K562 (cell line): ENCODE results near the gene NEB. TPM values are rescaled to one million over a fixed set of nuclear protein-coding genes. Genes with fewer than 3 reads are reported as not detected.

Source experiments
- ATAC-seq: fragments of 200-7000 bp; cut with Tn5 transposase; 3 replicates; pipeline ENCODE4 v1.9.1; 2020; ENCODE audit warnings: moderate library complexity
- BruUV-seq: library from RNA; stranded (reverse); fragments of 400-500 nt; replicated peaks from 2 replicates; lab custom pipeline; 2021; lab: Mats Ljungman, UMichigan
- CTCF ChIA-PET: fragments of 300-600 bp; formaldehyde crosslinking; extraction: SDS; loops from one replicate; lab custom pipeline; 2021; ENCODE audit warnings: low intra/inter-chr PET ratio; lab: Yijun Ruan, JAX
- POLR2A ChIA-PET: fragments of 300-600, 350-650 bp; sonication (Branson Sonifier 250); formaldehyde crosslinking; extraction: SDS; loops from one replicate; lab custom pipeline; 2021; ENCODE audit warnings: antibody characterized with exemption, inconsistent platforms; lab: Yijun Ruan, JAX
- DNase-seq, 4 experiments: peaks; one replicate each; pipeline versions ENCODE4 v3.0.0 to v3.0.0-alpha.2; 2011 to 2018; ENCODE audit warnings: low spot score in 3 of 4, mixed read lengths in 3 of 4; ENCODE audit errors: extremely low read depth in 1 of 4
- FAIRE-seq: peaks from 2 replicates; lab custom pipeline; 2011; peaks lifted over from hg19 to GRCh38; lab: Jason Lieb, UNC
- H2AFZ ChIP-seq: 2 replicates; pipeline ENCODE4 v1.6.0; 2011; ENCODE audit warnings: low read depth, low read length, control low read depth, inconsistent platforms
- H3K27ac ChIP-seq: fragments of 200-600 bp; 3 replicates; pipeline ENCODE4 v1.8.0; 2011; ENCODE audit warnings: low read depth, mild to moderate bottlenecking, control low read depth, inconsistent platforms, low read length, moderate library complexity, mixed read lengths; ENCODE audit errors: extremely low read depth
- H3K27me3 ChIP-seq, 2 experiments: fragments of 300-600 bp in 1 of 2; 2 replicates in 1 of 2; 3 replicates in 1 of 2; pipeline versions ENCODE4 v1.6.0 to v1.8.0; 2011; ENCODE audit warnings: inconsistent platforms in 2 of 2, low read length in 2 of 2, mild to moderate bottlenecking in 1 of 2, mixed read lengths in 1 of 2, moderate library complexity in 1 of 2; ENCODE audit not compliant: control insufficient read depth in 2 of 2, insufficient read depth in 2 of 2
- H3K36me3 ChIP-seq: fragments of 300-600 bp; 3 replicates; pipeline ENCODE4 v1.8.0; 2011; ENCODE audit warnings: mild to moderate bottlenecking, low read length, inconsistent platforms; ENCODE audit not compliant: control insufficient read depth, insufficient read depth
- H3K4me1 ChIP-seq, 2 experiments: fragments of 200-600 bp in 1 of 2; replicated peaks in 1 of 2; 2 replicates in 1 of 2; 3 replicates in 1 of 2; pipeline versions ENCODE4 v1.5.1 to v1.8.0; 2011; ENCODE audit warnings: inconsistent platforms in 2 of 2, low read length in 2 of 2, mild to moderate bottlenecking in 1 of 2, mixed read lengths in 1 of 2, moderate library complexity in 1 of 2; ENCODE audit not compliant: control insufficient read depth in 2 of 2, insufficient read depth in 2 of 2
- H3K4me2 ChIP-seq: 2 replicates; pipeline ENCODE4 v1.6.1; 2011; ENCODE audit warnings: low read length, control low read depth, inconsistent platforms, mixed read lengths; ENCODE audit not compliant: insufficient read depth
- H3K4me3 ChIP-seq: fragments of 200-600 bp; sonication (generic), shearing (Covaris generic); 2 replicates; pipeline ENCODE4 v1.5.1; 2016; ENCODE audit warnings: control low read depth, inconsistent platforms
- H3K79me2 ChIP-seq: fragments of 200-600 bp; 3 replicates; pipeline ENCODE4 v1.8.0; 2011; ENCODE audit warnings: low read length, inconsistent platforms; ENCODE audit not compliant: control insufficient read depth, insufficient read depth
- H3K9ac ChIP-seq, 2 experiments: 2 replicates each; pipeline versions ENCODE4 v1.6.0 to v1.6.1; 2011; ENCODE audit warnings: low read depth in 2 of 2, low read length in 2 of 2, control low read depth in 1 of 2, inconsistent platforms in 1 of 2, mild to moderate bottlenecking in 1 of 2, mixed read lengths in 1 of 2; ENCODE audit not compliant: insufficient read depth in 1 of 2
- H3K9me1 ChIP-seq: one replicate; pipeline ENCODE4 v1.6.0; 2011; ENCODE audit warnings: inconsistent platforms, mild to moderate bottlenecking, low read length, moderate library complexity; ENCODE audit not compliant: control insufficient read depth, insufficient read depth
- H3K9me3 ChIP-seq: replicated peaks from 2 replicates; pipeline ENCODE4 v1.5.1; 2011; ENCODE audit warnings: low read depth, low read length, inconsistent platforms; ENCODE audit not compliant: control insufficient read depth, insufficient read depth
- H4K20me1 ChIP-seq: replicated peaks from 2 replicates; pipeline ENCODE4 v1.6.1; 2011; ENCODE audit warnings: low read length, inconsistent platforms, mixed read lengths; ENCODE audit not compliant: control insufficient read depth, insufficient read depth
- CBFA2T2 ChIP-seq: fragments of 450-650 bp; conservative IDR thresholded peaks from 2 replicates; pipeline ENCODE4 v1.6.1; 2017; ENCODE audit warnings: mild to moderate bottlenecking
- CTCF ChIP-seq, 3 experiments: IDR thresholded peaks in 2 of 3; conservative IDR thresholded peaks in 1 of 3; 2 replicates each; pipeline ENCODE4 v1.5.1; 2011 to 2012; ENCODE audit warnings: low read length in 3 of 3, mild to moderate bottlenecking in 3 of 3, control low read depth in 2 of 3, improper control_type of control experiment in 1 of 3, inconsistent platforms in 1 of 3, low read depth in 1 of 3, mixed read lengths in 1 of 3, moderate library complexity in 1 of 3; ENCODE audit not compliant: insufficient read depth in 2 of 3
- E4F1 ChIP-seq: fragments of 250-450 bp; sonication (Bioruptor Pico); IDR thresholded peaks from 2 replicates; pipeline ENCODE4 v1.5.0; 2021; ENCODE audit warnings: mild to moderate bottlenecking, borderline replicate concordance
- HES1 ChIP-seq: fragments of 450-650 bp; IDR thresholded peaks from 2 replicates; pipeline ENCODE4 v1.6.1; 2016; ENCODE audit warnings: low read depth, mild to moderate bottlenecking, moderate library complexity
- HNRNPLL ChIP-seq: fragments of 200-400 bp; formaldehyde crosslinking; IDR thresholded peaks from 2 replicates; pipeline ENCODE4 v1.6.1; 2017; ENCODE audit warnings: low read length, low read depth, mild to moderate bottlenecking; ENCODE audit not compliant: poor library complexity, severe bottlenecking
- KDM5B ChIP-seq: fragments of 200-600 bp; sonication (generic); IDR thresholded peaks from 2 replicates; pipeline ENCODE4 v1.6.1; 2012; ENCODE audit warnings: low read depth, mild to moderate bottlenecking, moderate library complexity, low read length, control low read depth, inconsistent platforms; ENCODE audit not compliant: insufficient replicate concordance
- MITF ChIP-seq: IDR thresholded peaks from 2 replicates; pipeline ENCODE4 v1.6.1; 2014; ENCODE audit warnings: antibody characterized with exemption
- MTA2 ChIP-seq: fragments of 450-650 bp; IDR thresholded peaks from 2 replicates; pipeline ENCODE4 v1.6.1; 2016; ENCODE audit warnings: low read depth
- NCOA6 ChIP-seq: fragments of 450-650 bp; IDR thresholded peaks from 2 replicates; pipeline ENCODE4 v1.6.1; 2017; ENCODE audit warnings: mild to moderate bottlenecking
- SMARCE1 ChIP-seq: fragments of 450-650 bp; IDR thresholded peaks from 2 replicates; pipeline ENCODE4 v1.7.1; 2016; ENCODE audit warnings: mild to moderate bottlenecking
- ZNF347 ChIP-seq: fragments of 450-650 bp; formaldehyde crosslinking; IDR thresholded peaks from 2 replicates; pipeline ENCODE4 v1.4.0; 2020; ENCODE audit warnings: low read depth, mild to moderate bottlenecking, moderate library complexity
- ZNF717 ChIP-seq: fragments of 250-450 bp; sonication (Bioruptor Pico); IDR thresholded peaks from 2 replicates; pipeline ENCODE4 v1.5.0; 2021
- WGBS: fragments of 100-300 bp; shearing (Covaris generic); methylation state at CpG from one replicate; pipeline ENCODE4 v1.1.6; 2016; ENCODE audit warnings: low coverage, mixed read lengths; ENCODE audit not compliant: insufficient coverage; ENCODE audit errors: missing lambda C conversion rate; 5-methylcytosine and 5-hydroxymethylcytosine counted together
- in situ Hi-C: fragments of 300-500 bp; cut with MboI; formaldehyde crosslinking; loops from 4 replicates; pipeline ENCODE4 v1.15.0; 2018; ENCODE audit warnings: inconsistent platforms, mixed read lengths
- intact Hi-C: fragments of 100-400 bp; cut with micrococcal nuclease; formaldehyde crosslinking; loops from 2 replicates; pipeline ENCODE4 v1.14.2; 2022
- polyA plus RNA-seq, 8 experiments: library from polyadenylated mRNA; depleted of rRNA in 4 of 8; stranded (reverse) in 5 of 8; unstranded in 3 of 8; fragments of >200 nt; fragmentation: Nextera tagmentation in 2 of 8; fragmentation: Illumina TruSeq in 1 of 8; extraction: Ambion mirVana in 2 of 8; extraction: Trizol in 1 of 8; gene quantifications; 2 replicates each; pipeline versions ENCODE4 v1.2.1 to v1.2.3, GENCODE V29; 2011 to 2014; ENCODE audit warnings: inconsistent platforms in 1 of 8, missing spikeins in 1 of 8
- total RNA-seq, 7 experiments: library from RNA; depleted of rRNA in 6 of 7; stranded (reverse); fragments of >200 nt in 6 of 7; fragmentation: Illumina TruSeq in 2 of 7; extraction: Trizol in 2 of 7; gene quantifications; 2 replicates each; pipeline versions ENCODE4 v1.2.1 to v1.2.3, GENCODE V29; 2011 to 2021; ENCODE audit warnings: low replicate concordance in 1 of 7

Gene NEB
- total and polyA plus RNA-seq, 9 of the 15 experiments (the other 6 are each of a cell fraction or from before 2014, with no cell fraction given), result 1.7 to 3.8 (median 2.9) TPM

GRCh38 chr2:151614159-151614558, 120.1 kb downstream of the NEB start (continued):
- no peak for TF ChIP-seq CTCF (IDR thresholded peaks at IDR 0.05 in 2 of 3, conservative IDR thresholded peaks at IDR 0.05 in 1 of 3; ENCODE audit: insufficient read depth in 2 of 3, low read depth in 1 of 3, low read length in 3 of 3)

GRCh38 chr2:151611351-151611750, 122.9 kb downstream of the NEB start:
- no peaks in the 10 kb centered on the region for H3K27me3 ChIP-seq
- ChIA-PET CTCF (no interaction called here), POLR2A (no interaction called here)
- H3K9me1 ChIP-seq, result no peaks in the 10 kb centered on the region
- no peaks in the 10 kb centered on the region for H3K36me3 ChIP-seq
- no peak overlapping the region for H3K4me3 ChIP-seq
- DNase-seq (no peak), FAIRE-seq (no peak), ATAC-seq (no peak)
- no peaks in the 10 kb centered on the region for H3K79me2 ChIP-seq
- no peak overlapping the region for H3K4me2 ChIP-seq
- intact Hi-C loops (no loop called here), in situ Hi-C loops (loop anchor here (25.0 kb wide), 1 partner anchor 401 kb away; no protein-coding TSS in a partner anchor)
- no TSS peak for BruUV-seq
- H3K27ac ChIP-seq, result no peak overlapping the region
- no peaks in the 10 kb centered on the region for H3K9me3 ChIP-seq
- H3K9ac ChIP-seq, result no peak overlapping the region
- whole genome bisulfite sequencing, result 5% methylated on average over 1 of the region's 1 CpG
- H3K4me1 ChIP-seq, result peaks cover 0 to 10% of the 10 kb centered on the region in 2 experiments; a peak in 2 of 5 replicates
- no peak overlapping the region for H2AFZ ChIP-seq
- no peaks in the 10 kb centered on the region for H4K20me1 ChIP-seq
- TF ChIP-seq E4F1 (CRISPR knock-in tag) (no peak), HNRNPLL (no peak), NCOA6 (no peak), CTCF (IDR thresholded peaks at IDR 0.05 in 2 of 3, conservative IDR thresholded peaks at IDR 0.05 in 1 of 3; ENCODE audit: insufficient read depth in 2 of 3, low read depth in 1 of 3, low read length in 3 of 3) (no peak), ZNF717 (CRISPR knock-in tag) (no peak), ZNF347 (CRISPR knock-in tag) (no peak), KDM5B (no peak), MITF (no peak), SMARCE1 (no peak), HES1 (no peak), MTA2 (no peak), CBFA2T2 (no peak)
